IMR-90 (cell line): Measurements from ENCODE around the gene R3HDM2.

Experiments
- BHLHE40 ChIP-seq: fragments of 150-350 bp; IDR thresholded peaks from 2 replicates; pipeline ENCODE4 v1.6.1; 2016; ENCODE audit warnings: mild to moderate bottlenecking, low read depth, low read length
- CEBPB ChIP-seq: IDR thresholded peaks from 2 replicates; pipeline ENCODE4 v1.6.1; 2012; ENCODE audit warnings: low read depth, low read length, improper control_type of control experiment
- CHD1 ChIP-seq: IDR thresholded peaks from 2 replicates; pipeline ENCODE4 v1.6.1; 2012; ENCODE audit warnings: low read depth, low read length, improper control_type of control experiment
- MAZ ChIP-seq: IDR thresholded peaks from 2 replicates; pipeline ENCODE4 v1.6.1; 2012; ENCODE audit warnings: low read depth, mild to moderate bottlenecking, low read length, improper control_type of control experiment, moderate library complexity, borderline replicate concordance
- POLR2A ChIP-seq: IDR thresholded peaks from 2 replicates; pipeline ENCODE4 v1.6.1; 2012; ENCODE audit warnings: mild to moderate bottlenecking, low read depth, low read length
- RAD21 ChIP-seq: IDR thresholded peaks from 2 replicates; pipeline ENCODE4 v1.6.1; 2012; ENCODE audit warnings: low read length, improper control_type of control experiment
- RCOR1 ChIP-seq: IDR thresholded peaks from 2 replicates; pipeline ENCODE4 v1.6.1; 2012; ENCODE audit warnings: mild to moderate bottlenecking, low read length, improper control_type of control experiment; ENCODE audit not compliant: insufficient replicate concordance
- SMC3 ChIP-seq: fragments of 150-350 bp; IDR thresholded peaks from 2 replicates; pipeline ENCODE4 v1.6.1; 2016; ENCODE audit warnings: low read depth, mild to moderate bottlenecking, antibody characterized with exemption, low read length, moderate library complexity
- TF ChIP-seq, protein P1 (sequence below): conservative IDR thresholded peaks from 2 replicates; pipeline ENCODE4 v1.5.1; 2012; ENCODE audit warnings: mild to moderate bottlenecking, low read depth, low read length, improper control_type of control experiment
- TF ChIP-seq, protein P2 (sequence below): fragments of 150-350 bp; IDR thresholded peaks from 2 replicates; pipeline ENCODE4 v1.6.1; 2017; ENCODE audit warnings: mild to moderate bottlenecking, antibody characterized with exemption, low read length, low read depth

DNA sequence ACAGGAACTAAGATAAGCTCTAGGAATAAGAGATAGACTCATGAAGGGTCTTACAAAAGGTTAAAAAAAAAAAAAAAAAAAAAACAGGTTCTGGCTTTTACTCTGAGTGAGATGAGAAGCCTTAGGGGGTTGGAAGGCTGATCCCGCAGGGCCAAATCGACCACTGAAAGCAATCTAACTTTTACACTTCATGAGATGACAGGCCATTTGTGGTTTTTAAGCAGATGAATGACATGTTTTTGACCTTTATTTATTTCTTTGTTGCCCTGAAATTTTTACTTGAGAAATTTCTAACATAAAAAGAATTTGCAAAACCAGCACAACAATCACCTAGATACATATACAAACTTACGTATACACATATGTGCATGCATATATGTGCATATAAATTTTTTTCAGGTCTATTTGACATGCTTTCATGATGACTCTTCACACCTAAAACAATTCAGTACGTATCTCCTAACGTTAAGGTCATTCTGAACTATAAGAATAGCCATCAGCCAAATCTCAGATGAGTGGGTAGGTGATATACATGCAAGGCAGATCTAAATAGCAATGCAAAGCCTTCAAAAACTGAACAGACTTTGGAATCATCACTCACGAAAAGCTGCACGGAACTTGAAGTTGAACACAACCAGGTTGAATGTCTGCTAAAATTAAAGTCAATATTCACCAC lies 87.0 kb downstream of the R3HDM2 start:
- no peak for TF ChIP-seq RAD21
- no peak for TF ChIP-seq SMC3
- TF ChIP-seq, protein P1, sequence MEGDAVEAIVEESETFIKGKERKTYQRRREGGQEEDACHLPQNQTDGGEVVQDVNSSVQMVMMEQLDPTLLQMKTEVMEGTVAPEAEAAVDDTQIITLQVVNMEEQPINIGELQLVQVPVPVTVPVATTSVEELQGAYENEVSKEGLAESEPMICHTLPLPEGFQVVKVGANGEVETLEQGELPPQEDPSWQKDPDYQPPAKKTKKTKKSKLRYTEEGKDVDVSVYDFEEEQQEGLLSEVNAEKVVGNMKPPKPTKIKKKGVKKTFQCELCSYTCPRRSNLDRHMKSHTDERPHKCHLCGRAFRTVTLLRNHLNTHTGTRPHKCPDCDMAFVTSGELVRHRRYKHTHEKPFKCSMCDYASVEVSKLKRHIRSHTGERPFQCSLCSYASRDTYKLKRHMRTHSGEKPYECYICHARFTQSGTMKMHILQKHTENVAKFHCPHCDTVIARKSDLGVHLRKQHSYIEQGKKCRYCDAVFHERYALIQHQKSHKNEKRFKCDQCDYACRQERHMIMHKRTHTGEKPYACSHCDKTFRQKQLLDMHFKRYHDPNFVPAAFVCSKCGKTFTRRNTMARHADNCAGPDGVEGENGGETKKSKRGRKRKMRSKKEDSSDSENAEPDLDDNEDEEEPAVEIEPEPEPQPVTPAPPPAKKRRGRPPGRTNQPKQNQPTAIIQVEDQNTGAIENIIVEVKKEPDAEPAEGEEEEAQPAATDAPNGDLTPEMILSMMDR: no peak
- TF ChIP-seq RCOR1: no peak
- TF ChIP-seq, protein P2, sequence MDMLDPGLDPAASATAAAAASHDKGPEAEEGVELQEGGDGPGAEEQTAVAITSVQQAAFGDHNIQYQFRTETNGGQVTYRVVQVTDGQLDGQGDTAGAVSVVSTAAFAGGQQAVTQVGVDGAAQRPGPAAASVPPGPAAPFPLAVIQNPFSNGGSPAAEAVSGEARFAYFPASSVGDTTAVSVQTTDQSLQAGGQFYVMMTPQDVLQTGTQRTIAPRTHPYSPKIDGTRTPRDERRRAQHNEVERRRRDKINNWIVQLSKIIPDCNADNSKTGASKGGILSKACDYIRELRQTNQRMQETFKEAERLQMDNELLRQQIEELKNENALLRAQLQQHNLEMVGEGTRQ: no peak
- TF ChIP-seq POLR2A: no peak
- TF ChIP-seq BHLHE40: no peak
- TF ChIP-seq MAZ: no peak
- TF ChIP-seq CHD1: no peak
- no peak for TF ChIP-seq CEBPB
